Suprapubic skin (tissue), 4 donors: Measurements from ENCODE around the gene COL4A1. TPM values are rescaled to one million over a fixed set of nuclear protein-coding genes. Genes with fewer than 3 reads are reported as not detected.

ENCODE experiments used
- DNase-seq, 2 donors: peaks; one replicate each; pipeline ENCODE4 v3.0.0-alpha.2; 2019; ENCODE audit warnings: low spot score in 2 of 2
- H3K27ac ChIP-seq: fragments of 200-600 bp; sonication (generic); one replicate; pipeline ENCODE4 v1.5.1; 2019
- H3K27me3 ChIP-seq: fragments of 200-600 bp; sonication (generic); one replicate; pipeline ENCODE4 v1.5.1; 2019
- H3K36me3 ChIP-seq: fragments of 200-600 bp; sonication (generic); one replicate; pipeline ENCODE4 v1.5.1; 2019
- H3K4me1 ChIP-seq: fragments of 200-600 bp; sonication (generic); one replicate; pipeline ENCODE4 v1.5.1; 2019
- H3K4me3 ChIP-seq: fragments of 200-600 bp; sonication (generic); one replicate; pipeline ENCODE4 v1.5.1; 2019; ENCODE audit warnings: mild to moderate bottlenecking
- H3K9me3 ChIP-seq: fragments of 200-600 bp; sonication (generic); one replicate; pipeline ENCODE4 v1.5.1; 2019
- CTCF ChIP-seq, 2 donors: fragments of 200-600 bp in 1 of 2; fragments of 450-650 bp in 1 of 2; sonication (generic) in 1 of 2; IDR thresholded peaks; one replicate each; pipeline ENCODE4 v1.5.1; 2016 to 2019; ENCODE audit warnings: antibody characterized with exemption in 2 of 2, mild to moderate bottlenecking in 1 of 2, moderate library complexity in 1 of 2
- EP300 ChIP-seq: sonication (generic); formaldehyde crosslinking; IDR thresholded peaks from one replicate; pipeline ENCODE4 v1.6.1; 2017; ENCODE audit warnings: antibody characterized with exemption
- POLR2A ChIP-seq, 2 donors: fragments of 450-650 bp; IDR thresholded peaks; one replicate each; pipeline ENCODE4 v1.6.1; 2017; ENCODE audit warnings: antibody characterized with exemption in 2 of 2, mild to moderate bottlenecking in 2 of 2, moderate library complexity in 2 of 2
- POLR2AphosphoS5 ChIP-seq, 3 donors: sonication (generic); formaldehyde crosslinking; IDR thresholded peaks; one replicate each; pipeline ENCODE4 v1.6.1; 2017; ENCODE audit warnings: antibody characterized with exemption in 3 of 3
- WGBS: methylation state at CpG from one replicate; pipeline ENCODE4 v1.1.5; 2018; 5-methylcytosine and 5-hydroxymethylcytosine counted together
- total RNA-seq, 4 donors: library from RNA; depleted of rRNA; stranded (reverse); fragments of >200 nt; gene quantifications; one replicate each; pipeline ENCODE4 v1.1.0, GENCODE V29; 2016

The COL4A1 gene
- total RNA-seq, 4 donors from 2014 or later: 36.7 to 60.8 (median 43.6) TPM

GRCh38 chr13:110195547-110196485 is 111.1 kb downstream of the COL4A1 start:
- WGBS: 83% methylated on average over 8 of the region's 8 CpGs
- H3K36me3 ChIP-seq: peaks cover 38% of the 10 kb centered on the region
- H3K27me3 ChIP-seq: no peaks in the 10 kb centered on the region
- no peak overlapping the region for H3K27ac ChIP-seq
- DNase-seq: no peak
- TF ChIP-seq POLR2A (IDR thresholded peaks at IDR 0.05): no peak
- no peak for TF ChIP-seq EP300
- TF ChIP-seq POLR2AphosphoS5 (IDR thresholded peaks at IDR 0.05): no peak
- TF ChIP-seq CTCF (IDR thresholded peaks at IDR 0.05): no peak
- H3K9me3 ChIP-seq: no peaks in the 10 kb centered on the region
- no peaks in the 10 kb centered on the region for H3K4me1 ChIP-seq
- no peak overlapping the region for H3K4me3 ChIP-seq

GRCh38 chr13:110194451-110194850 is 112.5 kb downstream of the COL4A1 start:
- DNase-seq: no peak
- Histone ChIP-seq H3K4me1 (no peaks in the 10 kb centered on the region), H3K27ac (no peak overlapping the region), H3K9me3 (no peaks in the 10 kb centered on the region), H3K4me3 (no peak overlapping the region), H3K27me3 (no peaks in the 10 kb centered on the region), H3K36me3 (peaks cover 31% of the 10 kb centered on the region)
- 85% methylated on average over 8 of the region's 8 CpGs for WGBS
- TF ChIP-seq POLR2A (IDR thresholded peaks at IDR 0.05) (no peak), CTCF (IDR thresholded peaks at IDR 0.05) (no peak), POLR2AphosphoS5 (IDR thresholded peaks at IDR 0.05) (no peak), EP300 (no peak)

- WGBS: 93% methylated on average over 8 of the region's 10 CpGs
- Histone ChIP-seq H3K4me3 (no peak overlapping the region), H3K4me1 (no peaks in the 10 kb centered on the region), H3K27me3 (no peaks in the 10 kb centered on the region), H3K27ac (no peak overlapping the region), H3K9me3 (no peaks in the 10 kb centered on the region), H3K36me3 (peaks cover 21% of the 10 kb centered on the region)
- no peak for DNase-seq
- TF ChIP-seq POLR2AphosphoS5 (IDR thresholded peaks at IDR 0.05): no peak
- no peak for TF ChIP-seq POLR2A (IDR thresholded peaks at IDR 0.05)
- TF ChIP-seq EP300: no peak
- no peak for TF ChIP-seq CTCF (IDR thresholded peaks at IDR 0.05)
These were observed 113.5 kb downstream of the COL4A1 start for GRCh38 chr13:110193491-110193890.

- Histone ChIP-seq H3K27me3 (no peaks in the 10 kb centered on the region), H3K4me1 (no peaks in the 10 kb centered on the region), H3K27ac (no peak overlapping the region), H3K36me3 (peaks cover 19% of the 10 kb centered on the region), H3K9me3 (no peaks in the 10 kb centered on the region), H3K4me3 (no peak overlapping the region)
- DNase-seq: no peak
- 83% methylated on average over 5 of the region's 5 CpGs for WGBS
- TF ChIP-seq POLR2A (IDR thresholded peaks at IDR 0.05) (no peak), EP300 (no peak), POLR2AphosphoS5 (IDR thresholded peaks at IDR 0.05) (no peak), CTCF (IDR thresholded peaks at IDR 0.05) (no peak)
These were observed 114.5 kb downstream of the COL4A1 start for GRCh38 chr13:110192472-110192871.

- WGBS: 69% methylated on average over 5 of the region's 5 CpGs
- H3K27me3 ChIP-seq: no peaks in the 10 kb centered on the region
- H3K9me3 ChIP-seq: no peaks in the 10 kb centered on the region
- TF ChIP-seq POLR2A (IDR thresholded peaks at IDR 0.05): no peak
- TF ChIP-seq CTCF (IDR thresholded peaks at IDR 0.05): no peak
- TF ChIP-seq POLR2AphosphoS5 (IDR thresholded peaks at IDR 0.05): no peak
- no peak for TF ChIP-seq EP300
- no peak overlapping the region for H3K4me3 ChIP-seq
- peaks cover 37% of the 10 kb centered on the region for H3K36me3 ChIP-seq
- no peaks in the 10 kb centered on the region for H3K4me1 ChIP-seq
- H3K27ac ChIP-seq: no peak overlapping the region
- DNase-seq: no peak
These were observed 119.3 kb downstream of the COL4A1 start for GRCh38 chr13:110187641-110188161.
